GM12878 (cell line): ENCODE results near the gene PLAAT5. TPM values are rescaled to one million over a fixed set of nuclear protein-coding genes. Genes with fewer than 3 reads are reported as not detected.

Experiments
- ATAC-seq: fragments of 200-7000 bp; cut with Tn5 transposase; 3 replicates; pipeline ENCODE4 v1.9.1; 2020; ENCODE audit warnings: mild to moderate bottlenecking, moderate library complexity
- BruUV-seq: library from RNA; stranded (reverse); fragments of 400-500 nt; replicated peaks from 2 replicates; lab custom pipeline; 2021; lab: Mats Ljungman, UMichigan
- CTCF ChIA-PET: fragments of 300-600 bp; sonication (Branson Sonifier 250); formaldehyde crosslinking; extraction: SDS; loops from one replicate; lab custom pipeline; 2021; ENCODE audit warnings: inconsistent platforms; lab: Yijun Ruan, JAX
- POLR2A ChIA-PET: fragments of 350-600 bp; formaldehyde crosslinking; extraction: SDS; loops from one replicate; lab custom pipeline; 2021; ENCODE audit warnings: inconsistent platforms; lab: Charles Lee
- RAD21 ChIA-PET: fragments of 300-600 bp; sonication (Branson Sonifier 250); formaldehyde crosslinking; loops from one replicate; lab custom pipeline; 2023; ENCODE audit warnings: antibody characterized with exemption; ENCODE audit not compliant: unreplicated experiment; lab: Charles Lee
- SMC1A ChIA-PET: fragments of 300-600 bp; sonication (Branson Sonifier 250); formaldehyde crosslinking; loops from one replicate; lab custom pipeline; 2023; ENCODE audit not compliant: unreplicated experiment, uncharacterized antibody; lab: Charles Lee
- DNase-seq: peaks from one replicate; pipeline ENCODE4 v3.0.0-alpha.2; 2011; ENCODE audit warnings: low read depth, low spot score
- FAIRE-seq: peaks from 3 replicates; lab custom pipeline; 2011; peaks lifted over from hg19 to GRCh38; lab: Jason Lieb, UNC
- H2AFZ ChIP-seq: 2 replicates; pipeline ENCODE4 v1.6.0; 2011; ENCODE audit warnings: low read depth, low read length, control low read depth; ENCODE audit not compliant: control insufficient read depth
- H3K27ac ChIP-seq: 2 replicates; pipeline ENCODE4 v1.5.1; 2011; ENCODE audit warnings: control low read depth; ENCODE audit not compliant: control insufficient read depth, insufficient read depth
- H3K27me3 ChIP-seq, 2 experiments: replicated peaks in 1 of 2; 2 replicates each; pipeline versions ENCODE4 v1.6.0 to v1.6.1; 2011; ENCODE audit warnings: low read length in 1 of 2; ENCODE audit not compliant: control insufficient read depth in 2 of 2, insufficient read depth in 2 of 2
- H3K36me3 ChIP-seq, 2 experiments: 2 replicates each; pipeline ENCODE4 v1.5.1; 2011; ENCODE audit warnings: low read length in 1 of 2; ENCODE audit not compliant: control insufficient read depth in 2 of 2, insufficient read depth in 2 of 2
- H3K4me1 ChIP-seq: 2 replicates; pipeline ENCODE4 v1.6.1; 2011; ENCODE audit warnings: mild to moderate bottlenecking, low read length, moderate library complexity, mixed read lengths; ENCODE audit not compliant: control insufficient read depth, insufficient read depth
- H3K4me2 ChIP-seq: 2 replicates; pipeline ENCODE4 v1.6.0; 2011; ENCODE audit warnings: control low read depth; ENCODE audit not compliant: control insufficient read depth, insufficient read depth
- H3K4me3 ChIP-seq: fragments of 200-600 bp; sonication (generic); 2 replicates; pipeline ENCODE4 v1.5.1; 2016
- H3K79me2 ChIP-seq: 2 replicates; pipeline ENCODE4 v1.6.0; 2011; ENCODE audit warnings: low read length; ENCODE audit not compliant: control insufficient read depth, insufficient read depth
- H3K9ac ChIP-seq: 2 replicates; pipeline ENCODE4 v1.8.0; 2011; ENCODE audit warnings: low read length, control low read depth, mixed read lengths; ENCODE audit not compliant: control insufficient read depth, insufficient read depth
- H3K9me3 ChIP-seq: replicated peaks from 3 replicates; pipeline ENCODE4 v1.5.1; 2011; ENCODE audit warnings: mild to moderate bottlenecking, low read length; ENCODE audit not compliant: control insufficient read depth, insufficient read depth
- H4K20me1 ChIP-seq: 2 replicates; pipeline ENCODE4 v1.6.0; 2011; ENCODE audit not compliant: control insufficient read depth, insufficient read depth
- BACH1 ChIP-seq: fragments of 450-650 bp; IDR thresholded peaks from 2 replicates; pipeline ENCODE4 v1.6.1; 2017; ENCODE audit warnings: mild to moderate bottlenecking, borderline replicate concordance
- CEBPB ChIP-seq, 2 experiments: fragments of 150-350 bp in 1 of 2; IDR thresholded peaks; 2 replicates each; pipeline ENCODE4 v1.6.1; 2012 to 2014; ENCODE audit warnings: low read depth in 2 of 2, low read length in 2 of 2, borderline replicate concordance in 1 of 2, inconsistent platforms in 1 of 2
- CHD4 ChIP-seq: fragments of 200-600 bp; sonication (generic); IDR thresholded peaks from 2 replicates; pipeline ENCODE4 v1.6.1; 2016; ENCODE audit warnings: mild to moderate bottlenecking
- CREM ChIP-seq: IDR thresholded peaks from 2 replicates; pipeline ENCODE4 v1.6.1; 2014; ENCODE audit warnings: antibody characterized with exemption, low read depth
- ETV6 ChIP-seq, 2 experiments: fragments of 450-650 bp in 1 of 2; IDR thresholded peaks in 1 of 2; conservative IDR thresholded peaks in 1 of 2; 2 replicates each; pipeline ENCODE4 v1.6.1; 2014; ENCODE audit warnings: antibody characterized with exemption in 1 of 2, borderline replicate concordance in 1 of 2, low read depth in 1 of 2, mild to moderate bottlenecking in 1 of 2, moderate library complexity in 1 of 2
- HDAC2 ChIP-seq: fragments of 200-600 bp; sonication (generic); IDR thresholded peaks from 2 replicates; pipeline ENCODE4 v1.6.1; 2017
- NBN ChIP-seq: fragments of 450-650 bp; IDR thresholded peaks from 2 replicates; pipeline ENCODE4 v1.6.1; 2016
- NKRF ChIP-seq: fragments of 450-650 bp; conservative IDR thresholded peaks from 2 replicates; pipeline ENCODE4 v1.6.1; 2017; ENCODE audit warnings: mild to moderate bottlenecking, moderate library complexity
- PKNOX1 ChIP-seq: fragments of 450-650 bp; IDR thresholded peaks from 2 replicates; pipeline ENCODE4 v1.6.1; 2016; ENCODE audit warnings: mild to moderate bottlenecking
- POLR2AphosphoS2 ChIP-seq: IDR thresholded peaks from 2 replicates; pipeline ENCODE4 v1.6.1; 2011; ENCODE audit warnings: low read depth, mild to moderate bottlenecking, low read length, improper control_type of control experiment, moderate library complexity
- RB1 ChIP-seq: fragments of 450-650 bp; formaldehyde crosslinking; IDR thresholded peaks from 2 replicates; pipeline ENCODE4 v1.6.1; 2017; ENCODE audit warnings: mild to moderate bottlenecking, borderline replicate concordance
- SMAD1 ChIP-seq: fragments of 450-650 bp; IDR thresholded peaks from 2 replicates; pipeline ENCODE4 v1.6.1; 2018; ENCODE audit warnings: mild to moderate bottlenecking, low read depth; ENCODE audit not compliant: partially characterized antibody
- SRF ChIP-seq, 2 experiments: IDR thresholded peaks; 2 replicates each; pipeline ENCODE4 v1.6.1; 2011; ENCODE audit warnings: low read depth in 2 of 2, low read length in 2 of 2, mild to moderate bottlenecking in 1 of 2, moderate library complexity in 1 of 2
- STAT3 ChIP-seq: IDR thresholded peaks from 2 replicates; pipeline ENCODE4 v1.6.1; 2011; ENCODE audit warnings: low read depth, low read length, improper control_type of control experiment
- TAF1 ChIP-seq: IDR thresholded peaks from 2 replicates; pipeline ENCODE4 v1.6.1; 2011; ENCODE audit warnings: mild to moderate bottlenecking, low read depth, low read length, borderline replicate concordance
- ZBED1 ChIP-seq: IDR thresholded peaks from 2 replicates; pipeline ENCODE4 v1.6.1; 2016; ENCODE audit warnings: borderline replicate concordance
- WGBS: methylation state at CpG from one replicate; pipeline ENCODE4 v1.1.6; 2016; ENCODE audit warnings: low lambda C conversion rate; ENCODE audit not compliant: insufficient replicate concordance, insufficient coverage; ENCODE audit errors: missing lambda C conversion rate; 5-methylcytosine and 5-hydroxymethylcytosine counted together
- in situ Hi-C: fragments of 300-500 bp; cut with MboI; formaldehyde crosslinking; loops from 9 replicates; pipeline ENCODE4 v1.14.3; 2018; ENCODE audit warnings: mixed read lengths
- intact Hi-C: fragments of 100-400 bp; cut with micrococcal nuclease; formaldehyde crosslinking; loops from one replicate; pipeline ENCODE4 v1.14.2; 2022; ENCODE audit not compliant: unreplicated experiment
- polyA plus RNA-seq, 11 experiments: library from polyadenylated mRNA; depleted of rRNA in 4 of 11; unstranded in 6 of 11; stranded (reverse) in 5 of 11; fragments of >200 nt; fragmentation: Nextera tagmentation in 4 of 11; fragmentation: Illumina TruSeq in 1 of 11; extraction: Ambion mirVana in 4 of 11; extraction: Trizol in 1 of 11; gene quantifications; 1 replicate in 1 of 11; 2 replicates in 10 of 11; pipeline versions ENCODE4 v1.2.1 to v1.2.3, GENCODE V29; 2011 to 2016; ENCODE audit warnings: inconsistent platforms in 2 of 11, missing spikeins in 2 of 11, low read depth in 1 of 11
- total RNA-seq, 4 experiments: library from RNA; depleted of rRNA in 3 of 4; stranded (reverse); fragments of >200 nt in 3 of 4; fragmentation: Illumina TruSeq in 1 of 4; extraction: Trizol in 1 of 4; gene quantifications; 2 replicates each; pipeline versions ENCODE4 v1.2.1 to v1.2.3, GENCODE V29; 2013 to 2021

Gene PLAAT5
- total and polyA plus RNA-seq, 10 of the 15 experiments (the other 5 are each of a cell fraction or from before 2014, with no cell fraction given) = not detected

- Histone ChIP-seq H4K20me1 (no peaks in the 10 kb centered on the region), H3K4me3 (no peak overlapping the region), H3K27me3 (no peaks in the 10 kb centered on the region; a peak in 1 of 4 replicates)
- SMC1A ChIA-PET = interaction anchor here (1.3 kb wide), 1 partner anchor 132 kb away, joined by 3 read pairs; no protein-coding TSS in a partner anchor
- no peak for TF ChIP-seq RB1
- no peak for TF ChIP-seq CEBPB (IDR thresholded peaks at IDR 0.05; ENCODE audit: borderline replicate concordance in 1 of 2, low read depth in 2 of 2, low read length in 2 of 2)
- no peak for TF ChIP-seq CHD4
- no peak for TF ChIP-seq STAT3
- TF ChIP-seq BACH1 = no peak
- TF ChIP-seq ETV6 (conservative IDR thresholded peaks at IDR 0.05 in 1 of 2, IDR thresholded peaks at IDR 0.05 in 1 of 2; ENCODE audit: borderline replicate concordance in 1 of 2, low read depth in 1 of 2) = no peak
- no peak for TF ChIP-seq TAF1
- no peak for TF ChIP-seq SMAD1
- TF ChIP-seq HDAC2 = no peak
- TF ChIP-seq CREM = no peak
- TF ChIP-seq SRF (IDR thresholded peaks at IDR 0.05; ENCODE audit: low read depth in 2 of 2, low read length in 2 of 2) = no peak
- no peak for TF ChIP-seq NBN
- no peak for TF ChIP-seq POLR2AphosphoS2
- TF ChIP-seq ZBED1 = no peak
- no peak for TF ChIP-seq PKNOX1
- TF ChIP-seq NKRF = no peak
- TF ChIP-seq, all 136 proteins: peak for 0
- intact Hi-C loops = no loop called here
- H3K9me3 ChIP-seq = no peaks in the 10 kb centered on the region
- ChIA-PET RAD21 (no interaction called here), CTCF (interaction anchor here (0.6 to 1.4 kb wide), 3 partner anchors 26 to 71 kb away, joined by 3 to 7 read pairs (median 3); no protein-coding TSS in a partner anchor), POLR2A (interaction anchor here (0.7 to 1.3 kb wide), 2 partner anchors 30 to 440 kb away, joined by 3 read pairs; partner anchors contain the start of gene PLAAT4)
- no peaks in the 10 kb centered on the region for H3K79me2 ChIP-seq
- WGBS = 69% methylated on average over 2 of the region's 2 CpGs
- BruUV-seq = no TSS peak
- ATAC-seq (no peak), DNase-seq (no peak), FAIRE-seq (no peak)
- no peak overlapping the region for H3K27ac ChIP-seq
- H2AFZ ChIP-seq = no peak overlapping the region
- no peaks in the 10 kb centered on the region for H3K36me3 ChIP-seq
- no peak overlapping the region for H3K4me2 ChIP-seq
- in situ Hi-C loops = no loop called here
- H3K4me1 ChIP-seq = peaks cover 5% of the 10 kb centered on the region; the same call in 1 of the 2 replicates
- no peak overlapping the region for H3K9ac ChIP-seq
These were observed 15.9 kb upstream of the PLAAT5 start for GRCh38 chr11:63506876-63507275.
